Naive B cell (primary cell): ENCODE data around the gene PRR29. TPM values are rescaled to one million over a fixed set of nuclear protein-coding genes. Genes with fewer than 3 reads are reported as not detected.

Experiments
- ATAC-seq, 2 donors: fragments of 150-1000 bp; cut with Tn5 transposase; 2 replicates each; pipeline ENCODE4 v1.10.0; 2021; ENCODE audit warnings: low read depth in 2 of 2, mild to moderate bottlenecking in 2 of 2, moderate library complexity in 2 of 2
- DNase-seq: peaks from one replicate; pipeline ENCODE4 v3.0.0; 2022
- H3K27ac Mint-ChIP-seq, 6 donors: one replicate each; pipeline ENCODE4 v1.8.0; 2020 to 2022; ENCODE audit warnings: mild to moderate bottlenecking in 6 of 6, mixed read lengths in 6 of 6, moderate library complexity in 5 of 6, inconsistent platforms in 2 of 6
- H3K27me3 Mint-ChIP-seq, 3 donors: one replicate each; pipeline ENCODE4 v1.8.0; 2021 to 2022; ENCODE audit warnings: mixed read lengths in 3 of 3, mild to moderate bottlenecking in 1 of 3
- H3K36me3 Mint-ChIP-seq, 2 donors: one replicate each; pipeline ENCODE4 v1.8.0; 2020 to 2022; ENCODE audit warnings: mixed read lengths in 2 of 2, inconsistent platforms in 1 of 2, mild to moderate bottlenecking in 1 of 2
- H3K4me1 Mint-ChIP-seq, 3 donors: one replicate each; pipeline ENCODE4 v1.8.0; 2020 to 2022; ENCODE audit warnings: mixed read lengths in 3 of 3, inconsistent platforms in 1 of 3, mild to moderate bottlenecking in 1 of 3, moderate library complexity in 1 of 3
- H3K4me3 Mint-ChIP-seq, 8 donors: one replicate each; pipeline ENCODE4 v1.8.0; 2020 to 2022; ENCODE audit warnings: mild to moderate bottlenecking in 8 of 8, mixed read lengths in 8 of 8, moderate library complexity in 8 of 8, inconsistent platforms in 2 of 8
- H3K9me3 Mint-ChIP-seq, 7 donors: one replicate each; pipeline ENCODE4 v1.8.0; 2020 to 2022; ENCODE audit warnings: mixed read lengths in 7 of 7, mild to moderate bottlenecking in 5 of 7, inconsistent platforms in 2 of 7, moderate library complexity in 1 of 7
- polyA plus RNA-seq, 6 donors: library from polyadenylated mRNA; unstranded; fragments of 300-500 nt; fragmentation: Illumina TruSeq; gene quantifications; one replicate each; pipeline ENCODE4 v1.2.3, GENCODE V29; 2021; ENCODE audit warnings: low read depth in 6 of 6

Gene PRR29
- polyA plus RNA-seq, 6 donors from 2014 or later, result 3.5 to 6.8 (median 5.8) TPM

GRCh38 chr17:63993368-63993985 lies 4.7 kb upstream of the PRR29 start:
- ATAC-seq (peak; percentile 20 to 22), DNase-seq (peak; percentile 22)
- Mint-ChIP-seq H3K27ac (peak overlapping the region in 3 of 6 donors; percentile 44 to 54 (median 47)), H3K9me3 (no peaks in the 10 kb centered on the region), H3K36me3 (no peaks in the 10 kb centered on the region), H3K4me3 (peak overlapping the region in 1 of 8 donors; percentile 35), H3K4me1 (peaks cover 43 to 56% (median 50%) of the 10 kb centered on the region in 3 donors), H3K27me3 (peaks cover 0 to 8% (median 0%) of the 10 kb centered on the region in 3 donors)

DNA sequence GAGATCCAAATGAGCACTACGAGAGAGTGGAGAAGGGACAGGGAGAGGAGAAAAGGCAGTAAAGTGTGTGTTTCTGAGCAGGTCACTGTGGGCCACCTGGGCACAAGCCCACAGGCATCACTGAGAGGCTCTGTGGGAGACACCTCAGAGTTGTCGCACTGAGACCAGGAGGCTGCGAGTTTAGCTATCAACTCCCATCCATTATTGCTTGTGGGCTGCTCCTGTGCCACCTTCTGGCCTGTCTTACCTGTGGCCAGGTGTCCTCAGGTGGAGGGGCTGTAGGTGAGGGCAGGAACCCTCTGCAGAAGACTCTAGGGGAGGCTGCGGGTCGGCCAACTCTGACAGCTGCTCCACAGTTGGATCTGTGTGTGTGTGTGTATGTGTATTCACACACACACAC lies 2.5 kb upstream of the PRR29 start:
- peaks cover 0 to 8% (median 0%) of the 10 kb centered on the region in 3 donors for H3K27me3 Mint-ChIP-seq
- DNase-seq (no peak), ATAC-seq (no peak)
- H3K36me3 Mint-ChIP-seq, result no peaks in the 10 kb centered on the region
- no peak overlapping the region for H3K27ac Mint-ChIP-seq
- H3K4me1 Mint-ChIP-seq, result peaks cover 47 to 64% (median 54%) of the 10 kb centered on the region in 3 donors
- peak overlapping the region in 3 of 8 donors; percentile 29 to 77 (median 61) for H3K4me3 Mint-ChIP-seq
- no peaks in the 10 kb centered on the region for H3K9me3 Mint-ChIP-seq

GRCh38 chr17:63996430-63997182 lies 1.5 kb upstream of the PRR29 start:
- Mint-ChIP-seq H3K4me1 (peaks cover 39 to 54% (median 52%) of the 10 kb centered on the region in 3 donors), H3K4me3 (peak overlapping the region in 6 of 8 donors; percentile 22 to 87 (median 82)), H3K9me3 (no peaks in the 10 kb centered on the region), H3K27me3 (peaks cover 0 to 8% (median 0%) of the 10 kb centered on the region in 3 donors), H3K36me3 (no peaks in the 10 kb centered on the region), H3K27ac (peak overlapping the region in 4 of 6 donors; percentile 26 to 82 (median 48))
- no peak for ATAC-seq
- DNase-seq, result no peak

DNA sequence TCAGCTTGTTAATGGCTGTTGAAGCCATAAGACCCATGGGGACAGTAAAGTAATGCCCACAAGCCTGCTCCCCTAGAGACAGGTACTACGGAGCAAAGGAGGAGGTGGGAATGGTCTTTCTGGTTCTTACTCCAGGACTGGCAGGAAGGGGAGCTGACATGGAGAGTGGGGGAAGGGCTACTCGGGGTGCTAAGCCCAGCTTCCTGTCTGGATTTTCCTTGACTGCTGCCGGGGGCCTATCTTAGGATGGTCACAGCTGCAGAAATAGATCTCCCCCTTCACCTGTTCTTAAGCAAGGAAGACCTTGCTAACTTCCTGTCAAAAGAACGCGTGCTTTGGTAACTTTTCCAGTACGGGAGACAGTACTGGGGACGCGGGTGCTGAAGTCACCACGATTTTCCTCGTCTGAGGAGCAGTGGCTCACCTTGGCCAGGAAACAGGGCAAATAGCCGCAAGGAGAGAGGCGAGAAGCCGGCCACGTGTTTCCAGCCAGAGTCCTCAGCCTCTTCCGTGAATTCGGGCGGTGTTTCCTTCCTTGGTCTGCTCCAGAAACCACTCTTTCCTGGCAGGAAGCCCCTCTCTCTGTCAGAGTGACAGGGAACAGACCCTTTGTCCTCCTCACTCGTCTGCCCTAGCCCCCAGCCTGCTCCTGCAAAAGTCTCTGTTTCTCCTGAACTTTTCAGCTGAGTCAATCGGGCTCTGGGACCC lies 656 bp upstream of the PRR29 start:
- Mint-ChIP-seq H3K27ac (peak overlapping the region in 4 of 6 donors; percentile 24 to 82 (median 40)), H3K4me3 (peak overlapping the region; percentile 77 to 92 (median 86)), H3K4me1 (peaks cover 32 to 46% (median 44%) of the 10 kb centered on the region in 3 donors), H3K9me3 (no peaks in the 10 kb centered on the region), H3K27me3 (peaks cover 0 to 5% (median 0%) of the 10 kb centered on the region in 3 donors), H3K36me3 (no peaks in the 10 kb centered on the region)
- ATAC-seq (no peak), DNase-seq (no peak)

DNA sequence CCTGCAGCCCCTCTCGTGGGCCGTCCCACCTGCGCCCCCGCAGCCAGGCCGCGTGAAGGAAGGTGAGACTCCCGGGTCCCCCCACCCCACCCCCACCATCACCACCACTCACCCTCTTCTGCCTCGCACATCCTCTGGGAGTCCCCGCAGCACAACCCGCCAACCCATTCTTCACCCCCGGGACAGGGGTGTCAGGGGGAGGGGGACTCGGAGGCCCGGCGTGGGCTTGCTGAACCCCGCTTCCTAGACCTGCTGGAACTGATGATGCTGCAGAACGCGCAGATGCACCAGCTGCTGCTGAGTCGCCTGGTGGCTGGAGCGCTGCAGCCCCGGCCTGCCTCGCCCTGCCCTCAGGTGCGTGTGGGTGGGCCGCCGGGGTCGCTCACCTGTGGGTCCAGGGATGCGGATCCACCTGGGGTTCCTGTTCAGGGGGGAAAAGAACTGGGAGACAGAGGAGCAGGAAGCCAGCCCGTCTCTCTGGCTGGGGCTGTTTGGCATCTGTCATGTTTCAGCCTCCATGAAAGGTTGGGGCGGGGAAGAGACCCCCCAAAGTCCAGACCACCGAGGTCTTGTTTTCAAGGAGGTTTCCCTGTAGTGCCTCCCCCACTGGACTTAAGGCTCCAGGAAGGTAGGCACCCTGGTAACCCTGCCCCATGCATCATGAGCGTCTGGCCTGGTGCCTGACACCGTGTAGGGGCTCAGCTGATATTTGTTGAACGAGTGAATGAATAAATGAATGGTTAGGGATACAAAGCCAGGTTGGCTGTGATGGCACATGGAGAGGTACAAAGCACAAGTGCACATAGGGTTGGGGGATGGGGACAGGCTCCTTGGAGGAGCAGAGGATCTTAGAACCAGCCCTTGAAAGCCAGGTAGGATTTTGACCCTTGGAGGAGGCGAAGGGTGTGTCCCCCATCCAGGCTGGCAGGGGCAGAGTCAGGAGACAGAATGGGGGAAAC lies 849 bp downstream of the PRR29 start:
- Mint-ChIP-seq H3K36me3 (no peaks in the 10 kb centered on the region), H3K4me1 (peaks cover 20 to 34% (median 34%) of the 10 kb centered on the region in 3 donors), H3K27ac (peak overlapping the region in 5 of 6 donors; percentile 24 to 93 (median 60)), H3K27me3 (no peaks in the 10 kb centered on the region), H3K9me3 (no peaks in the 10 kb centered on the region), H3K4me3 (peak overlapping the region; percentile 54 to 91 (median 83))
- ATAC-seq, result peak; percentile 54 to 56
- no peak for DNase-seq

- Mint-ChIP-seq H3K36me3 (no peaks in the 10 kb centered on the region), H3K4me3 (peak overlapping the region; percentile 14 to 85 (median 70)), H3K9me3 (no peaks in the 10 kb centered on the region), H3K4me1 (peaks cover 22 to 33% (median 33%) of the 10 kb centered on the region in 3 donors), H3K27ac (peak overlapping the region in 3 of 6 donors; percentile 59 to 93 (median 69)), H3K27me3 (no peaks in the 10 kb centered on the region)
- no peak for DNase-seq
- no peak for ATAC-seq
These were observed 1.8 kb downstream of the PRR29 start for GRCh38 chr17:63999680-64000531.

GRCh38 chr17:64001091-64001579 lies 3.0 kb downstream of the PRR29 start:
- H3K27ac Mint-ChIP-seq, result peak overlapping the region in 1 of 6 donors; percentile 59
- ATAC-seq (no peak), DNase-seq (no peak)
- no peaks in the 10 kb centered on the region for H3K9me3 Mint-ChIP-seq
- H3K27me3 Mint-ChIP-seq, result no peaks in the 10 kb centered on the region
- H3K36me3 Mint-ChIP-seq, result peaks cover 0 to 6% of the 10 kb centered on the region in 2 donors
- no peak overlapping the region for H3K4me3 Mint-ChIP-seq
- peaks cover 30 to 40% (median 40%) of the 10 kb centered on the region in 3 donors for H3K4me1 Mint-ChIP-seq

DNA sequence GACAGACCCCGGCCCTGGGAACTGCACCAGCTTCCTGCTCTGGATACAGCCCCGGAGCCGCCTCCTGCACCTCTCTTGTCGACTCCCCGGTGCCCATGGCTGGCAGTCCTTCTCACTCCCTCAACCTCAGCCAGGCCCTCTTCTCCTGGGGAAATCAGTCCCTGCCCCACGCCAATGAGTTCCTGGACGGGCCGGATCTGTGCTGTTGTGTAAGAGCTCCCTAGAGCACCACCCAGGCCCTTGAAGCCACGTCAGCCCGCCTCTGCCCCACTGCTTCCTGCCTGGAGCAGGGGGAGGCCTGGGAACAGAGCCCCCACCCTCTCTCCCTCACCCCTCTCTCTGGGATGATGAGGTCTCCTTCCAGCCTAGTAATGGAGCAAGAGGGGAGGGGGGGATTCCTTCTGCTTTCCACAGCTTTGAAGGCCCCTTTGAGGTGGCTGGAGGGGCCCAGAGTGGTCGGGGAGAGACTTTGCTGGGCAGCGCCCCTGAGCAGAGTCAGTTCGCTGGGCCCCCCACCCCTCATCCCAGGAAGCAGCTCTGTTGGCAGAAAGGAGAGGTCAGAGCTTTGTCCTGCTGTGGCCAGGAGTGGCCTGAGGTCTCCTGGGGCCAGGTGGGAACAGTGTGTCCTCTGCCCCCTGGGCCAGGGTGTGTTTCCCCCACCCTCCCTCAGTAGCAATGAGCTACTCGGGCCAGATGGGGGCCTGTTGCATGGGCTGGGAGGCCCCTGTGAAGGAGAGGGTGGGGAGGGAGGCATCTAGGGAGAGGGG lies 3.8 kb downstream of the PRR29 start:
- Mint-ChIP-seq H3K4me1 (peaks cover 37 to 46% (median 38%) of the 10 kb centered on the region in 3 donors), H3K27me3 (no peaks in the 10 kb centered on the region), H3K9me3 (no peaks in the 10 kb centered on the region), H3K36me3 (peaks cover 0 to 6% of the 10 kb centered on the region in 2 donors), H3K4me3 (no peak overlapping the region), H3K27ac (no peak overlapping the region)
- no peak for DNase-seq
- no peak for ATAC-seq

DNA sequence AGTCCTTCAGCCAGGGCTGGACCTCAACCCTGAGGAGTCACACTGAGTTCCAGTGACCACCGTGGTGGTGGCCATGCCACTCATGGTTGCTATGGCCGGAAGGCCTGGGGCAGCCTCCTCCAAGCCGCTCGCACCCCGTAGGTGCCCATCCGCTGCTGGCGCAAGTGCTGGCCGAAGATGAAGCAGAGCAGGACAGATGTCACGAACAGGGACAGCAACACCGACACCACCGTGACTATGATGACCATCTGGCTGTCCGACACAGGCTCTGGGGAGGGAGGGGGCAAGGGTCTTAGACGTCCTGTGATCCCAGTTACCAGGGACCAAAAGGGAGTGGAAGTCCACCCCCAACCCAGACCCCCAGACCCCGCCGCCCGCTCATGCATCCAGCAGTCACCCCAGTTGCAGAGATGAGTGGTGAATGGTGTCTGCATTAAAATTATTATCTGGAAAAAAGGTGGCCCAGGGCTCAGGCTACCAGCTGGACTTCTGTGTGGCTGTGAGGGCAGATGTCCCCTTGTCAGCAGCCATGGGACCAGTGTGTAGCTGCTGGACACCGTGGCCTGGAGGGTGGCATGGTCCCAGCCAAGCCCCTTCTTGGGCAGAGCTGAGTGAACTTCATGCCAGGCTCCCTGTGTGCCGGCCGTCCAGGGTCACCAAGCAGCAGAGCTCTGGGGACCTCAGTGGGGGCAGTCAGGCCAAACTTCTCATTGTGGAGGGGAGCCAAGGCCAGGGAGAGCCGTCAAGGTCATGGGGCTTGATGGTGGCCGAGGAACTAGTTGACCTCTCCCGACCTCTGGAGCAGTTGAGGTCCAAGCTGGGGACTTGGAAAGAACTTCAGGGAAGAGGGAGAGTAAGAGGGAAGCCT lies 4.7 kb downstream of the PRR29 start:
- ATAC-seq, result no peak
- no peak overlapping the region for H3K27ac Mint-ChIP-seq
- peaks cover 29 to 47% (median 45%) of the 10 kb centered on the region in 3 donors for H3K4me1 Mint-ChIP-seq

GRCh38 chr17:64003526-64004121 lies 5.5 kb downstream of the PRR29 start:
- H3K4me3 Mint-ChIP-seq, result peak overlapping the region in 2 of 8 donors; percentile 25 to 65
- no peaks in the 10 kb centered on the region for H3K27me3 Mint-ChIP-seq

More for the DNA sequence above, 4.7 kb downstream of the PRR29 start:
- Mint-ChIP-seq H3K27me3 (no peaks in the 10 kb centered on the region), H3K36me3 (peaks cover 0 to 6% of the 10 kb centered on the region in 2 donors), H3K9me3 (no peaks in the 10 kb centered on the region), H3K4me3 (no peak overlapping the region)
- DNase-seq, result no peak

More at GRCh38 chr17:64003526-64004121, 5.5 kb downstream of the PRR29 start:
- Mint-ChIP-seq H3K4me1 (peaks cover 29 to 53% (median 45%) of the 10 kb centered on the region in 3 donors), H3K36me3 (peaks cover 0 to 6% of the 10 kb centered on the region in 2 donors), H3K9me3 (no peaks in the 10 kb centered on the region), H3K27ac (peak overlapping the region in 3 of 6 donors; percentile 26 to 91 (median 43))
- ATAC-seq (no peak), DNase-seq (no peak)
